H1 (cell line): ENCODE measurements around the gene ASXL2. TPM values are rescaled to one million over a fixed set of nuclear protein-coding genes. Genes with fewer than 3 reads are reported as not detected.

Experiments used
- CTCF ChIA-PET: fragments of 300-600 bp; sonication (Branson Sonifier 250); formaldehyde crosslinking; loops from one replicate; lab custom pipeline; 2021; ENCODE audit not compliant: partially characterized antibody; lab: Charles Lee
- POLR2A ChIA-PET: fragments of 300-600 bp; sonication (Branson Sonifier 250); formaldehyde crosslinking; loops from one replicate; lab custom pipeline; 2021; ENCODE audit warnings: inconsistent platforms; ENCODE audit not compliant: partially characterized antibody; lab: Charles Lee
- DNase-seq, 2 experiments: peaks; one replicate each; pipeline versions ENCODE4 v3.0.0 to v3.0.0-alpha.2; 2010 to 2022; ENCODE audit warnings: low spot score in 2 of 2, low read depth in 1 of 2, mixed read lengths in 1 of 2
- FAIRE-seq: peaks from 2 replicates; lab custom pipeline; 2011; peaks lifted over from hg19 to GRCh38; lab: Jason Lieb, UNC
- H2AFZ ChIP-seq: 2 replicates; pipeline ENCODE4 v1.8.1; 2012; ENCODE audit warnings: low read length, inconsistent platforms
- H2AK5ac ChIP-seq: 2 replicates; pipeline ENCODE4 v1.6.1; 2013; ENCODE audit warnings: low read depth, low read length
- H2BK120ac ChIP-seq: replicated peaks from 2 replicates; pipeline ENCODE3; 2013; ENCODE audit warnings: low read depth, low read length, inconsistent platforms
- H2BK12ac ChIP-seq: 2 replicates; pipeline ENCODE4 v1.6.1; 2013; ENCODE audit warnings: low read depth, low read length
- H2BK15ac ChIP-seq: 2 replicates; pipeline ENCODE4 v1.6.1; 2013; ENCODE audit warnings: low read length
- H2BK20ac ChIP-seq: 2 replicates; pipeline ENCODE4 v1.6.1; 2013; ENCODE audit warnings: low read length
- H2BK5ac ChIP-seq: 2 replicates; pipeline ENCODE4 v1.6.1; 2013; ENCODE audit warnings: low read depth, low read length
- H3K14ac ChIP-seq: 2 replicates; pipeline ENCODE4 v1.6.1; 2013; ENCODE audit warnings: inconsistent platforms; ENCODE audit not compliant: insufficient read length
- H3K18ac ChIP-seq: 2 replicates; pipeline ENCODE4 v1.6.1; 2013; ENCODE audit warnings: low read length; ENCODE audit errors: extremely low read depth
- H3K23ac ChIP-seq: 2 replicates; pipeline ENCODE4 v1.6.1; 2013; ENCODE audit warnings: inconsistent platforms; ENCODE audit not compliant: insufficient read length
- H3K23me2 ChIP-seq: 2 replicates; pipeline ENCODE4 v1.6.1; 2013; ENCODE audit warnings: low read depth, low read length
- H3K27ac ChIP-seq: 2 replicates; pipeline ENCODE4 v1.6.1; 2011; ENCODE audit warnings: low read depth, low read length, inconsistent platforms
- H3K27me3 ChIP-seq, 4 experiments: replicated peaks in 1 of 4; 1 replicate in 1 of 4; 2 replicates in 3 of 4; pipeline versions ENCODE4 v1.6.1 to v1.8.1; 2011 to 2013; ENCODE audit warnings: low read length in 3 of 4, mild to moderate bottlenecking in 3 of 4, inconsistent platforms in 2 of 4, mixed read lengths in 2 of 4, moderate library complexity in 1 of 4; ENCODE audit not compliant: control insufficient read depth in 3 of 4, insufficient read depth in 3 of 4; ENCODE audit errors: extremely low read depth in 1 of 4
- H3K36me3 ChIP-seq, 4 experiments: 2 replicates each; pipeline versions ENCODE4 v1.6.1 to v1.8.1; 2011 to 2013; ENCODE audit warnings: mild to moderate bottlenecking in 4 of 4, low read length in 3 of 4, moderate library complexity in 2 of 4, control low read depth in 1 of 4, inconsistent platforms in 1 of 4; ENCODE audit not compliant: insufficient read depth in 4 of 4, control insufficient read depth in 2 of 4
- H3K4ac ChIP-seq: replicated peaks from 2 replicates; pipeline ENCODE3; 2013; ENCODE audit warnings: low read length, low read depth, mixed read lengths, inconsistent platforms; ENCODE audit not compliant: insufficient read length
- H3K4me1 ChIP-seq, 4 experiments: replicated peaks in 1 of 4; 1 replicate in 1 of 4; 2 replicates in 3 of 4; pipeline versions ENCODE4 v1.6.1 to v1.8.1; 2011 to 2013; ENCODE audit warnings: low read length in 3 of 4, inconsistent platforms in 2 of 4, mixed read lengths in 1 of 4; ENCODE audit not compliant: insufficient read depth in 4 of 4, control insufficient read depth in 3 of 4
- H3K4me2 ChIP-seq, 2 experiments: 2 replicates each; pipeline versions ENCODE4 v1.6.1 to v1.8.1; 2011 to 2013; ENCODE audit warnings: low read depth in 2 of 2, low read length in 2 of 2, control low read depth in 1 of 2, inconsistent platforms in 1 of 2, mild to moderate bottlenecking in 1 of 2; ENCODE audit not compliant: insufficient read depth in 1 of 2
- H3K4me3 ChIP-seq, 4 experiments: fragments of 200-600, 300-600 bp in 1 of 4; sonication (generic), shearing (Covaris generic), sonication (Bioruptor Twin) in 1 of 4; 2 replicates each; pipeline versions ENCODE4 v1.5.1 to v1.8.1; 2011 to 2016; ENCODE audit warnings: low read length in 4 of 4, low read depth in 3 of 4, control low read depth in 2 of 4, inconsistent platforms in 2 of 4, mild to moderate bottlenecking in 2 of 4, mixed read lengths in 1 of 4, moderate library complexity in 1 of 4; ENCODE audit not compliant: insufficient read depth in 2 of 4; ENCODE audit errors: extremely low read depth in 1 of 4
- H3K56ac ChIP-seq: replicated peaks from 2 replicates; pipeline ENCODE3; 2013; ENCODE audit warnings: low read depth, mild to moderate bottlenecking, mixed read lengths, low read length, inconsistent platforms; ENCODE audit not compliant: insufficient read length
- H3K79me1 ChIP-seq: 2 replicates; pipeline ENCODE4 v1.6.1; 2013; ENCODE audit warnings: low read depth, low read length, control low read depth
- H3K79me2 ChIP-seq, 2 experiments: 2 replicates each; pipeline versions ENCODE4 v1.6.1 to v1.8.1; 2012 to 2013; ENCODE audit warnings: low read length in 2 of 2, mild to moderate bottlenecking in 2 of 2, inconsistent platforms in 1 of 2; ENCODE audit not compliant: insufficient read depth in 2 of 2, control insufficient read depth in 1 of 2
- H3K9ac ChIP-seq, 4 experiments: replicated peaks in 1 of 4; 1 replicate in 1 of 4; 2 replicates in 3 of 4; pipeline versions ENCODE4 v1.6.1 to v1.8.1; 2011 to 2013; ENCODE audit warnings: low read depth in 3 of 4, low read length in 3 of 4, control low read depth in 2 of 4, mild to moderate bottlenecking in 2 of 4, moderate library complexity in 2 of 4, inconsistent platforms in 1 of 4; ENCODE audit errors: extremely low read depth in 1 of 4
- H3K9me3 ChIP-seq, 2 experiments: 2 replicates each; pipeline versions ENCODE4 v1.6.1 to v1.8.1; 2012 to 2013; ENCODE audit warnings: mild to moderate bottlenecking in 2 of 2, moderate library complexity in 2 of 2, control low read depth in 1 of 2, inconsistent platforms in 1 of 2, low read depth in 1 of 2, low read length in 1 of 2, mixed read lengths in 1 of 2; ENCODE audit not compliant: insufficient read depth in 2 of 2
- H4K20me1 ChIP-seq, 2 experiments: replicated peaks in 1 of 2; 2 replicates each; pipeline versions ENCODE3 to v1.8.1; 2011 to 2013; ENCODE audit warnings: inconsistent platforms in 2 of 2, low read length in 2 of 2, mild to moderate bottlenecking in 1 of 2; ENCODE audit not compliant: insufficient read depth in 2 of 2, control insufficient read depth in 1 of 2
- H4K5ac ChIP-seq: 2 replicates; pipeline ENCODE4 v1.6.1; 2013; ENCODE audit warnings: low read length, low read depth, mixed read lengths, inconsistent platforms; ENCODE audit not compliant: insufficient read length
- H4K8ac ChIP-seq: 2 replicates; pipeline ENCODE4 v1.8.0; 2013; ENCODE audit warnings: mild to moderate bottlenecking, moderate library complexity, low read length, inconsistent platforms; ENCODE audit not compliant: insufficient read depth; ENCODE audit errors: extremely low read depth
- H4K91ac ChIP-seq: replicated peaks from 2 replicates; pipeline ENCODE3; 2013; ENCODE audit warnings: low read length, mixed read lengths, inconsistent platforms; ENCODE audit not compliant: insufficient read length
- ASH2L ChIP-seq: fragments of 200-600, 300-600 bp; sonication (generic); IDR thresholded peaks from one replicate; pipeline ENCODE4 v1.7.1; 2017; ENCODE audit warnings: low read length
- BRCA1 ChIP-seq: IDR thresholded peaks from 2 replicates; pipeline ENCODE4 v1.6.1; 2012; ENCODE audit warnings: low read depth, low read length, improper control_type of control experiment
- CHD1 ChIP-seq: IDR thresholded peaks from 2 replicates; pipeline ENCODE4 v1.6.1; 2012; ENCODE audit warnings: low read depth, low read length, improper control_type of control experiment
- CTCF ChIP-seq, 3 experiments: IDR thresholded peaks; 1 replicate in 2 of 3; 2 replicates in 1 of 3; pipeline versions ENCODE4 v1.5.1 to v1.6.1; 2011; ENCODE audit warnings: low read length in 3 of 3, mild to moderate bottlenecking in 3 of 3, inconsistent platforms in 2 of 3, low read depth in 1 of 3, moderate library complexity in 1 of 3; ENCODE audit not compliant: insufficient read depth in 1 of 3; ENCODE audit errors: control extremely low read depth in 1 of 3
- E2F6 ChIP-seq: IDR thresholded peaks from 2 replicates; pipeline ENCODE4 v1.6.1; 2012; ENCODE audit warnings: inconsistent platforms
- EZH2 ChIP-seq: fragments of 200-600 bp; sonication (generic); IDR thresholded peaks from 2 replicates; pipeline ENCODE4 v1.7.1; 2012; ENCODE audit warnings: low read depth, mild to moderate bottlenecking, moderate library complexity, low read length, inconsistent platforms; ENCODE audit not compliant: severe bottlenecking
- GABPA ChIP-seq: IDR thresholded peaks from 2 replicates; pipeline ENCODE4 v1.6.1; 2011; ENCODE audit warnings: mild to moderate bottlenecking, low read length, moderate library complexity, borderline replicate concordance; ENCODE audit not compliant: insufficient read depth
- HDAC6 ChIP-seq: IDR thresholded peaks from one replicate; pipeline ENCODE4 v1.7.1; 2012; ENCODE audit warnings: low read depth, mild to moderate bottlenecking, inconsistent platforms, low read length, moderate library complexity
- RAD21 ChIP-seq, 2 experiments: IDR thresholded peaks in 1 of 2; conservative IDR thresholded peaks in 1 of 2; 2 replicates each; pipeline ENCODE4 v1.6.1; 2011; ENCODE audit warnings: low read depth in 2 of 2, low read length in 2 of 2, improper control_type of control experiment in 1 of 2, inconsistent platforms in 1 of 2, mild to moderate bottlenecking in 1 of 2, moderate library complexity in 1 of 2
- SIRT6 ChIP-seq: IDR thresholded peaks from one replicate; pipeline ENCODE4 v1.7.1; 2012; ENCODE audit warnings: low read length, inconsistent platforms
- ZNF274 ChIP-seq: IDR thresholded peaks from 2 replicates; pipeline ENCODE4 v1.7.0; 2012; ENCODE audit warnings: low read length, borderline replicate concordance; ENCODE audit errors: extremely low read depth
- WGBS, 2 experiments: shearing (Covaris generic) in 1 of 2; methylation state at CpG; one replicate each; pipeline versions ENCODE4 v1.1.6 to v1.1.7; 2013 to 2015; ENCODE audit warnings: low lambda C conversion rate in 2 of 2, mixed read lengths in 2 of 2, inconsistent platforms in 1 of 2, low coverage in 1 of 2, missing lambda C conversion rate in 1 of 2; ENCODE audit not compliant: insufficient replicate concordance in 2 of 2, insufficient coverage in 1 of 2, insufficient read length in 1 of 2; ENCODE audit errors: extremely low coverage in 1 of 2, missing lambda C conversion rate in 1 of 2; 5-methylcytosine and 5-hydroxymethylcytosine counted together
- polyA plus RNA-seq, 7 experiments: library from polyadenylated mRNA; depleted of rRNA in 3 of 7; stranded (reverse) in 5 of 7; unstranded in 2 of 7; fragments of >200 nt in 5 of 7; fragments of 200-250 nt in 2 of 7; gene quantifications; 1 replicate in 5 of 7; 2 replicates in 1 of 7; 4 replicates in 1 of 7; pipeline versions ENCODE4 v1.2.1 to v1.2.3, GENCODE V29; 2011 to 2013; ENCODE audit warnings: missing spikeins in 2 of 7, mixed read lengths in 2 of 7
- total RNA-seq: library from RNA; stranded (reverse); fragmentation: NEBNext Ultra II Directional; extraction: Animal tissue kit (Norgen Biotek cat#: 25700); gene quantifications from 2 replicates; pipeline ENCODE4 v1.2.1, GENCODE V29; 2021

ASXL2 gene
- total and polyA plus RNA-seq, 2 of the 8 experiments (the other 6 are each of a cell fraction or from before 2014, with no cell fraction given) = 7.2 to 41.3 TPM

DNA sequence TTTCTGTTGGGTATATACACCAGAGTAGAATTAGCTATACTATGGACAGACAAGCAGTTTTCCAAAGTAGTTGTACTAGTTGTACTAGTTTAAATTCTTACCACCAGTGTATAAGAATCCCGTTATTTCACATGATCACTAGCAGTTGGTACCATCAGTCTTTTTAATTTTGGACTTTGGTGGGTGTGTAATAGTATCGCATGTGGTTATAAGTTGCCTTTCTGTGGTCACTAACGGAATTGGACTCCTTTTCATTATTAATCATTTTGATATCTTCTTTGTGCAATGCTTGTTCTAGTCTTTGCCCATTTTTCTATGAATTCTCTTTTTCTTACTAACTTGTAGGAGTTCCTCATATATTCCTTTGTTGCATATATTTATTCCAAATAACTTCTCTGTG lies 89.8 kb downstream of the ASXL2 start:
- Histone ChIP-seq H3K4ac (no peak overlapping the region), H2BK12ac (no peak overlapping the region), H3K9ac (no peak overlapping the region), H4K20me1 (peaks cover 0 to 1% of the 10 kb centered on the region in 2 experiments), H3K27me3 (no peaks in the 10 kb centered on the region), H4K8ac (no peak overlapping the region), H3K23me2 (no peaks in the 10 kb centered on the region), H3K79me1 (no peaks in the 10 kb centered on the region), H2BK15ac (no peak overlapping the region), H3K14ac (no peak overlapping the region), H4K5ac (no peak overlapping the region), H2AK5ac (no peak overlapping the region), H3K23ac (no peak overlapping the region), H2BK120ac (no peak overlapping the region), H3K56ac (no peak overlapping the region), H3K18ac (no peak overlapping the region), H4K91ac (no peak overlapping the region), H2BK5ac (no peak overlapping the region), H3K79me2 (no peaks in the 10 kb centered on the region), H2AFZ (no peak overlapping the region), H3K4me2 (no peak overlapping the region), H3K36me3 (no peaks in the 10 kb centered on the region; a peak in 3 of 8 replicates), H3K9me3 (no peaks in the 10 kb centered on the region), H3K27ac (no peak overlapping the region), H2BK20ac (no peak overlapping the region), H3K4me3 (no peak overlapping the region), H3K4me1 (no peaks in the 10 kb centered on the region)
- TF ChIP-seq ZNF274 (no peak), BRCA1 (no peak), EZH2 (no peak), SIRT6 (no peak), CTCF (IDR thresholded peaks at IDR 0.05; ENCODE audit: control extremely low read depth in 1 of 3, insufficient read depth in 1 of 3, low read depth in 1 of 3, low read length in 3 of 3) (no peak), ASH2L (no peak), CHD1 (no peak), GABPA (no peak), E2F6 (no peak), RAD21 (IDR thresholded peaks at IDR 0.05 in 1 of 2, conservative IDR thresholded peaks at IDR 0.05 in 1 of 2; ENCODE audit: low read depth in 2 of 2, low read length in 2 of 2) (no peak), HDAC6 (no peak)
- ChIA-PET POLR2A (no interaction called here), CTCF (no interaction called here)
- FAIRE-seq (no peak), DNase-seq (no peak)
- WGBS, 2 experiments = 95% methylated on average over 3 of the region's 3 CpGs; no CpG with 5 or more reads in 1 of the 2 experiments
